ENCODE measurements around the gene PML.
"Not testable (repeated sequence)": the region's sequence is repeated elsewhere in the genome, so short reads cannot be mapped to it uniquely, and the experiment has no call there.

Gene PML

GRCh38 chr15:73959012-73959581 lies 35.4 kb upstream of the PML start:
- no peak for DNase-seq

GRCh38 chr15:73959801-73960200 lies 34.7 kb upstream of the PML start:
- DNase-seq: no peak

GRCh38 chr15:73960472-73961070 lies 33.9 kb upstream of the PML start:
- DNase-seq: not testable (repeated sequence)

- no peak for DNase-seq
Measured at GRCh38 chr15:73962433-73962832, 32.1 kb upstream of the PML start.

GRCh38 chr15:73964736-73965093 lies 29.8 kb upstream of the PML start:
- DNase-seq: peak; percentile 0

- DNase-seq: no peak
Measured at GRCh38 chr15:73965094-73965757, 29.3 kb upstream of the PML start.

- DNase-seq: no peak
Measured at GRCh38 chr15:73965758-73966113, 28.8 kb upstream of the PML start.

GRCh38 chr15:73968461-73968860 lies 26.1 kb upstream of the PML start:
- no peak for DNase-seq

- DNase-seq: no peak
Measured at GRCh38 chr15:73969151-73969759, 25.3 kb upstream of the PML start.

GRCh38 chr15:73972984-73973682 lies 21.4 kb upstream of the PML start:
- DNase-seq: peak; percentile 22

- DNase-seq: not testable (repeated sequence)
Measured at GRCh38 chr15:73973683-73974200, 20.8 kb upstream of the PML start.

GRCh38 chr15:73975440-73976125 lies 18.9 kb upstream of the PML start:
- peak; percentile 3 for DNase-seq

GRCh38 chr15:73978896-73979295 lies 15.6 kb upstream of the PML start:
- no peak for DNase-seq

GRCh38 chr15:73979636-73980035 lies 14.9 kb upstream of the PML start:
- DNase-seq: no peak

GRCh38 chr15:73981761-73982221 lies 12.7 kb upstream of the PML start:
- no peak for DNase-seq

- peak; percentile 69 for DNase-seq
Measured at GRCh38 chr15:73982222-73982962, 12.1 kb upstream of the PML start.

GRCh38 chr15:73983211-73983727 lies 11.2 kb upstream of the PML start:
- DNase-seq: peak; percentile 75

- DNase-seq: no peak
Measured at GRCh38 chr15:73983773-73984172, 10.7 kb upstream of the PML start.

- DNase-seq: no peak
Measured at GRCh38 chr15:73984208-73984979, 10.1 kb upstream of the PML start.

- no peak for DNase-seq
Measured at GRCh38 chr15:73985101-73985873, 9.2 kb upstream of the PML start.

All from DMS79 (cell line).